Dendritic cell treated with granulocyte-macrophage colony-stimulating factor and Interleukin-4, amounts not matched to agents 40 ng/mL and 50 ng/mL, for 4 days (primary cell): ENCODE results near the gene MACROD2.

Experiments
- H3K27ac Mint-ChIP-seq: one replicate; pipeline ENCODE4 v1.8.0; 2022; ENCODE audit warnings: mild to moderate bottlenecking, mixed read lengths
- H3K27me3 Mint-ChIP-seq: one replicate; pipeline ENCODE4 v1.8.0; 2022; ENCODE audit warnings: mild to moderate bottlenecking, mixed read lengths
- H3K36me3 Mint-ChIP-seq: one replicate; pipeline ENCODE4 v1.8.0; 2022; ENCODE audit warnings: low read depth, mixed read lengths
- H3K4me1 Mint-ChIP-seq: one replicate; pipeline ENCODE4 v1.8.0; 2022; ENCODE audit warnings: low read depth, mixed read lengths
- H3K4me3 Mint-ChIP-seq: one replicate; pipeline ENCODE4 v1.8.0; 2022; ENCODE audit warnings: mild to moderate bottlenecking, moderate library complexity, mixed read lengths
- H3K9me3 Mint-ChIP-seq: one replicate; pipeline ENCODE4 v1.8.0; 2022; ENCODE audit warnings: mixed read lengths
- intact Hi-C: fragments of 100-400 bp; cut with micrococcal nuclease; formaldehyde crosslinking; loops from one replicate; pipeline ENCODE4 v1.15.0; 2022

Gene MACROD2

DNA sequence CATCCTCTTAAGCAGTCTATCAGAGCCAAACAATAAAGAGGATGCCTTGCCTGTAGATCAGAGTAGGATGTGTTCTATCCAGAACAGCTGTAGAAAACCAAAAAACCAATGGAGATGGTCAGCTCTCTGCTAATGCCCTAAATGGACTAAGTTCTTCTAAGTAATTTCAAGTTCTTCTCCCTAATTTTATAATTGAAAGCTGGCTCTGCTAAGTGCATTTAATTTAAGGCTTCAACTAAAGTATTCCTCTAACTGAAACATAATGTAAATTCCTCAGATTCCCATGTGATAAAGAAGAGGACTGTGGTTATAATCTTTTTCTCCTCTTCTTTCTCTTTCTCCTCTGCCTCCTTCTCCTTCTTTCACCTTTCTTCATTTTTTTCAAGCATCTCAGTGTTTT, 1868.4 kb downstream of the MACROD2 start:
- intact Hi-C loops = no loop called here
- no peak overlapping the region for H3K27ac Mint-ChIP-seq
- no peaks in the 10 kb centered on the region for H3K27me3 Mint-ChIP-seq
- H3K4me3 Mint-ChIP-seq = no peak overlapping the region
- no peaks in the 10 kb centered on the region for H3K4me1 Mint-ChIP-seq
- H3K9me3 Mint-ChIP-seq = peaks cover 5% of the 10 kb centered on the region
- H3K36me3 Mint-ChIP-seq = no peaks in the 10 kb centered on the region

DNA sequence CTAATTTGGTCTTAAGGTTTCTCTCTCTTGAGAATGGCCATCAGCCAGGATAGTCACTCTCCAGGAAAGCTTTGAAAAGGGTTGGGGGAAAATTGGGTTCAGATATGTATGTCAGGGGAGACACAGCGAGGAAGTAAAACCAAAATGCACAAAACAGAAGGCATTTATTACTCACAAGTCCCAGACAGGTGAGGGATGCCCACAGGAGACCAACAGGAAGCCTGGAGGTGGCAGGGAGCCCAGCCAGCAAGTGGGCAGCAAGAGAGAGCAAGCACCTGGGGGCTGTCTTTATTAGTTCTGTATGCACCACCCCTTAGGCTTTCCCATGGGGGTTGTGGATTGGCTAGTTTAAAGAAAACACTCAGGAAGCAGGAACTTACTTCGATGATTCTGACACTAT, 1870.2 kb downstream of the MACROD2 start:
- H3K4me3 Mint-ChIP-seq = no peak overlapping the region
- no peaks in the 10 kb centered on the region for H3K27me3 Mint-ChIP-seq
- peaks cover 5% of the 10 kb centered on the region for H3K9me3 Mint-ChIP-seq
- no peaks in the 10 kb centered on the region for H3K4me1 Mint-ChIP-seq
- intact Hi-C loops = no loop called here
- H3K27ac Mint-ChIP-seq = no peak overlapping the region
- H3K36me3 Mint-ChIP-seq = no peaks in the 10 kb centered on the region

DNA sequence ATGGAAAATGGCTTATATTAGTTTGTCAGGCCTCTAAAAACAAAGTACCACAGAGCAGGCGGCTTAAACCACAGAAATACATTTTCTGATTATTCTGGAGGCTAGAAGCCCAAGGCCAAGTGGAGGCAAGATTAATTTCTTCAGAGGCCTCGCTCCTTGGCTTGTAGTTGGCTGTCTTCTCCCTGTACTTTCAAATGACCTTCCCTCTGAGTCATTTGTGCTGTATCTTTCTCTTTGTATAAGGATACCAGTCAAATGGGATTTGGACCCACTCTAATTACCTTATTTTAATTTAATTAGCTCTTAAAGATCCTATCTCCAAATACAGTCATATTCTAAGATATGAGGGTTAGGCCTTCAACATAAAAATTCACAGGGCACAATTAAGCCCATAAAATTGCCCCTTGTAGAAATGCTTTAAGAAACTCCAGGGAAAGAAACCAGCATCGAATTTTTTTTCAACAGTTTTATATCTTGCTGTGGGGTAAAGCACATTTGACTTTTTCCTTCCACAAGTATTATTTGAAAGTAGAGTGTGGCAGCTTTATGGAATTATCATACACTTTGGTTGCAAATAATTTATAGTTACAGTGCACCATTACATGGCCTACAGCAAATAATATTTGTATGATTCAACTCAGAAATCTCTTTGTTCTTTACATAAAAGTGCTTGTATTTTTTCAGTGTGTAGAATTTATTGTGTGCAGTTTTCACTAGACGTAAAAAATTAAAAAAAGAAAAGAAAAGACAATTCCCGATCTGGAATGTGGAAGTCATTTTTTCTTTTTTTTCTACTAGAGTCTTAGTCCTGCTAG, 1871.8 kb downstream of the MACROD2 start:
- peaks cover 5% of the 10 kb centered on the region for H3K9me3 Mint-ChIP-seq
- H3K4me1 Mint-ChIP-seq = no peaks in the 10 kb centered on the region
- H3K27me3 Mint-ChIP-seq = no peaks in the 10 kb centered on the region
- no peak overlapping the region for H3K27ac Mint-ChIP-seq
- H3K4me3 Mint-ChIP-seq = no peak overlapping the region
- intact Hi-C loops = no loop called here
- H3K36me3 Mint-ChIP-seq = no peaks in the 10 kb centered on the region

DNA sequence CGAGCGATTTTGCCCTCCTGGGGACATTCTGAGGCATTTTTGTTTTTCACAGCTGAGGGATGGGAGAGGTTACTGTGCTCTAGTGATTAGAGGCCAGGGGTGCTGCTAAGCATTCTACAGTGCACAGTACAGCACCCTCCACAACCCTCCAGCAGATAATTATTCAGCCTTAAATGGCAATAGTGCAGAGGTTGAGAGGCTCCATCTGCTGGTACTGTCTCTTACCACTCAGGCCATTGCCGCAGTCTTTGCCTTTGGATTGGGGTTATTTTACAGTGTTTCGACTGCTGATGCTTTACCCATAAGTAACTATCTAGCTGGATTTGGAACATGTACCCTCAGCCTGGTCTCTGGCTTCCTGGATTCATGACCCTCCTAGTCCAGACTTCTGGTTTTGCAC, 1872.6 kb downstream of the MACROD2 start:
- Mint-ChIP-seq H3K4me3 (no peak overlapping the region), H3K27me3 (no peaks in the 10 kb centered on the region), H3K36me3 (no peaks in the 10 kb centered on the region), H3K4me1 (no peaks in the 10 kb centered on the region), H3K27ac (no peak overlapping the region), H3K9me3 (peaks cover 5% of the 10 kb centered on the region)
- intact Hi-C loops = no loop called here

DNA sequence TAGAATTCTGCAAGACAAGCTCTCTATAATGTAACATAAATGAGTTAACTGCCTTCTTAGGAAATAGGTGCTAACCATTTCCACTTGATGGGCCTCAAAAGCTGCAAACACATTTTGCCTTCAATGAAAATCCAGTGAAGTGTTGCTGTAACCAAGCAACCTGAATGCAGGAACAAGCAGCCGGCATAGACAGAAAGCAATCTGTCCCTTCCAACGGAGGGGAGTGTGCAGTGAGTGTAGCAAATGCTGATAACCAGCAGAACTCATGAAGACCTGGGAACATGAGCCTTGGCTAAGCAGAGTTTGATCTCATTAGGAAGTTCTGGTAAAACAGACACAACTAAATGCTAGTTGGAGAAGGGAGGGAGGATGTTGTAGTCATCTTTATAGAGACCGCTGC, 1880.1 kb downstream of the MACROD2 start:
- Mint-ChIP-seq H3K27ac (no peak overlapping the region), H3K36me3 (no peaks in the 10 kb centered on the region), H3K9me3 (peaks cover 19% of the 10 kb centered on the region), H3K27me3 (no peaks in the 10 kb centered on the region), H3K4me3 (no peak overlapping the region), H3K4me1 (no peaks in the 10 kb centered on the region)
- intact Hi-C loops = no loop called here

DNA sequence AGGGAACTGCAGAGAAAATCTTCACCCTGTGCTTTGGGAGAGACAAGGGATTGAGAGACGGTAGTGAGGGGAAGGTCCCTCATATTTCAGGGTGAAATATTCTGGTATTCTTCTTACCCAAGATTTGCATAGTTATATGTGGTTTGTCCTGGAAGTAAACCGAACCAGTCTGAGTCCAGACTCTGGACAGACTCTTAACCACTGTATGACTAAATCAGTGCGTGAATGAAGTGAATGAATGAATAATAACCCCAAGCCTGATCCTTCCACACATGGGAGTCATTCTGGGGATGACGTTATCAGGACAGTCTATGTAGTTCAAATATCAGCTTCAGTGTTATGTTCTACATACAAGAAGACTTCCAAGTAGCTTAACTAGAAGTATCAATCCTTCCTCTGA, 1887.2 kb downstream of the MACROD2 start:
- Mint-ChIP-seq H3K4me1 (no peaks in the 10 kb centered on the region), H3K27me3 (no peaks in the 10 kb centered on the region), H3K4me3 (no peak overlapping the region), H3K36me3 (no peaks in the 10 kb centered on the region), H3K27ac (no peak overlapping the region), H3K9me3 (peaks cover 30% of the 10 kb centered on the region)
- intact Hi-C loops = no loop called here

DNA sequence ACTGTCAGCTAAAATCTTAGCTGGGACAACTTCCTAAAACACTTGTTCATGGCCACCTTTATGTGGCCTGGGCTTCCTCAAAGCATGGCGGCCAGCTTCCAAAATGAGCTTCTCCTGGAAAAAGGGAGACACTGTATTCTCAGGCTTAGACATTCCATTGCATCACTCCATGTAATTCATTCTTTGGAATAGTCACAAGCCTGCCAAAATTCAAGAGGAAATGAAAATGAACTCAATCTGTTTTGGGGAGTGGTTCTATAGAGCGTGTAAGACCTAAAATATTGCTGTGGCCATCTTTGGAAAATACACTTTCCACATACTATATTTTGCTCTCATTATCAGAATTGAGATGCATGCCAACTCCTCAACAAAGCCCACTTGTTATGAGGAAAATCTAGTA, 1890.9 kb downstream of the MACROD2 start:
- H3K27ac Mint-ChIP-seq = no peak overlapping the region
- intact Hi-C loops = no loop called here
- peaks cover 6% of the 10 kb centered on the region for H3K4me1 Mint-ChIP-seq
- H3K4me3 Mint-ChIP-seq = no peak overlapping the region
- no peaks in the 10 kb centered on the region for H3K27me3 Mint-ChIP-seq
- H3K9me3 Mint-ChIP-seq = peaks cover 32% of the 10 kb centered on the region
- H3K36me3 Mint-ChIP-seq = no peaks in the 10 kb centered on the region

DNA sequence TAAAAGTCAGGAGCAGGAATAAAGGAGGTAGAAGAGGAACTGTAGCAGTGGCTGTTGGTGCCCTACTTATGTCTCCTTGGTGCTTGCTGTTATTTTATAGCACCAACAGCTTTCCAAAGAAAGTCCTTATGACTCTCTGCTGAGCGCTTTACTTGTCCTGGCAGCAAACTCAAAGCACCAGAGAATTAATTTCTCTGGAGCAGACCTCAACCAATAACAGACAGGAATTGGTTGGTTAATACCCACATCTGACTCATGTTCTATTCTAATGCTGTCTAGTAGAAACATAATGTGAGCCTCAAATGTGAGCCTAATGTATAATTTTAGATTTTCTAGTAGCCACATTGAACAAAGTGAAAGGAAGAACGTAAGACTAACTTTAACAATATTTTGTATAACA, 1892.1 kb downstream of the MACROD2 start:
- H3K36me3 Mint-ChIP-seq = no peaks in the 10 kb centered on the region
- H3K27me3 Mint-ChIP-seq = no peaks in the 10 kb centered on the region
- H3K27ac Mint-ChIP-seq = no peak overlapping the region
- intact Hi-C loops = no loop called here
- H3K4me1 Mint-ChIP-seq = peaks cover 7% of the 10 kb centered on the region
- H3K4me3 Mint-ChIP-seq = no peak overlapping the region
- H3K9me3 Mint-ChIP-seq = peaks cover 36% of the 10 kb centered on the region

DNA sequence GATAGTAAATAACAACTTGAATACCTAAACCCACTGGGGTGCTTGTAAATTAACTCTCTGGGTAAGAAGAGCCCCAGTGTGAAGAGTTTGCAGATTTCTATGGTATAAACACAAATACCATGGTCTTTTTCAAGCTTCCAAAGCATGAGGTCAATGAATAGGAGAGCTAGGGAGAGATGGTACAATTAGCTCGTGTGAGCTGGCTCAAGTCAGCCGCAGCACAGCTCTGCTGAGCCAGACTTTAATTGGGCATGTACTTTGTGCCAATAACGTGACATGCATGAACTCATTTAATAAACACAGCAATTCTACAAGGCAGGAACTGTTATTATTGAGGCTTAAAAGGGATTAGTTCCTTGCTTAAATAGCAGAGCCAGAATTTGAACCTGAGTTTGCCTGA, 1893.7 kb downstream of the MACROD2 start:
- Mint-ChIP-seq H3K27ac (no peak overlapping the region), H3K4me3 (no peak overlapping the region), H3K27me3 (no peaks in the 10 kb centered on the region), H3K9me3 (peaks cover 34% of the 10 kb centered on the region), H3K4me1 (peaks cover 7% of the 10 kb centered on the region), H3K36me3 (no peaks in the 10 kb centered on the region)
- intact Hi-C loops = no loop called here

DNA sequence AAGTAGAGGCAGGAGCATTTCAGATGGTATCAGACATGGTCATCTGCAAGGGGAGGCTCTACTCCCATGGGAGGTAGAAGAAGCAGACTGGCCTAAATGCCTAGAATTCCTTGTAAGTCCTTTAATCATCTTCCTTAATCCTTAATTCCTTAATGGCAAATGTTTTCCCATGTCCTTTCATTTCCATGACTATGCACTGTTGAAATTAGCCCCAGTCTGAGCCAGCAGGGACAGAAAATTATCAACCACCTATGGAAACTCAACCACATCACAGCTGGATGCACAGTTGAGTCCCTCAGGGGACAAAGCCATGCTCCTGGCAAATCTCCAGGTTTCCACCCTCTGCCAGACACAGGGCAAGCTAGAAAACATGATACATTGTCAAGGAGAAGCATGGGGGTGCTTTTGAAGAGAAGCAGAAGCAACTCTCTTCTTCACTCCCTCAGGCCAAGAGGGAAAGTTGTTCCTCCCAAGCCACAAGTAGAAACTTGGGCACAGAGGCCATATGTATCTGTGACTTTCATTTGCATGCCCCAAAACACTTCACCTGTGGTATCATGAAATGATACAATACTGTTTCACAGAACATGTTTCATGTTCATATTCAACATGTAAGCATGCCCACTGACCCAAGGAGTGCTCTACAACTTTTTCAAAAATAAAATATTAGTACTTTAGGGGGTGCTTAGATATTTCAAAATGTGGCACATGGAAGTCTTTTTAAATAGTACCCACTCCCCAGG, 1894.4 kb downstream of the MACROD2 start:
- Mint-ChIP-seq H3K27ac (no peak overlapping the region), H3K4me3 (no peak overlapping the region), H3K36me3 (no peaks in the 10 kb centered on the region), H3K27me3 (no peaks in the 10 kb centered on the region), H3K9me3 (peaks cover 28% of the 10 kb centered on the region), H3K4me1 (peaks cover 7% of the 10 kb centered on the region)
- intact Hi-C loops = no loop called here

DNA sequence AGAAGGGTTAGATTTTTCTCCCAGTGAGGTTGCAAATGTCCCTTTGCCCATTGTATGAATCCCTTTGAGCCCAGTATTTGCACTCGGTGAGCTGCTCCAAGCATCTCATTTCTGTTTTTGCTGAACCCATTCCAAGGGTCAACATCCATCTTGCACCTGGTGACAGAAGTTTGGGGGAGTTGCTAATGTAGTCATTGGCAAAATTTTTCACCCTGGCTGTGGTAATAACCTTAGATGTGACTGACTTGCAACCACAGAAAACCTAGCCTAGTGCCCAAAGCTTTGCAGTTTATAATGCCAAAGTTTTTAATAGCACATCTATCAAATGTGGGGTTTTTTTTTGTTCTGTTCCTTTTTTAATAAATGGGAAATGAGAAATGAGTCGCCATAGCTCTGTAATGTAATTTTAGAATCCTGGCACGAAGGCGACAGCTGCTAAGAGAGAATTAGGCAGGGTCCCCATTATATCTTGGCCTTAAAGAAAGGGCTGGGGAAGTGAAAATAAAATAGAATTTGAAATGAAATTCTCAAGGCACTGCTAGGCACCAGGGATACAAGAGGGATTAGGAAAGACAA, 1895.2 kb downstream of the MACROD2 start:
- H3K27me3 Mint-ChIP-seq = peaks cover 3% of the 10 kb centered on the region
- intact Hi-C loops = no loop called here
- H3K36me3 Mint-ChIP-seq = no peaks in the 10 kb centered on the region
- no peak overlapping the region for H3K4me3 Mint-ChIP-seq
- H3K27ac Mint-ChIP-seq = no peak overlapping the region
- H3K4me1 Mint-ChIP-seq = peaks cover 7% of the 10 kb centered on the region
- peaks cover 28% of the 10 kb centered on the region for H3K9me3 Mint-ChIP-seq

DNA sequence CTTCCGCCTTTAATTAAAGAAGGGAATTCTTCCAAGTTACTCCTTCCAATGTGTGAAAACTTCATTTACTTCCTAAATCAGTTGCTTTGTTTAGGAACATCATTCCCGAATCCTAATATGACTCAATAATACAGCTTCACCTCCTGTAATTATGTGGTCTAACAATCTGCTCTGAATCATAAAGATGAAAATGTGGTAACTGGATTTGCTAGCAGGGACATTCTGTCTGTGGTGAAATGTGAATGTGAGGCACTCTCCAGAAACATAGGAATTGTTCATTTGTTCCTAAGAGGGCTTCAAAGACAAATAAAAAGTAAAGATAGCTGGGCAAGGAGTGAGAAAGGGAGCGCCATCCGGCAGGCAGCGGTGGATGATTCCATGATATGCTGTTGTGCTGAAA, 1899.8 kb downstream of the MACROD2 start:
- H3K9me3 Mint-ChIP-seq = peaks cover 12% of the 10 kb centered on the region
- no peak overlapping the region for H3K4me3 Mint-ChIP-seq
- peaks cover 7% of the 10 kb centered on the region for H3K4me1 Mint-ChIP-seq
- peaks cover 6% of the 10 kb centered on the region for H3K27me3 Mint-ChIP-seq
- intact Hi-C loops = no loop called here
- H3K27ac Mint-ChIP-seq = no peak overlapping the region
- H3K36me3 Mint-ChIP-seq = no peaks in the 10 kb centered on the region

DNA sequence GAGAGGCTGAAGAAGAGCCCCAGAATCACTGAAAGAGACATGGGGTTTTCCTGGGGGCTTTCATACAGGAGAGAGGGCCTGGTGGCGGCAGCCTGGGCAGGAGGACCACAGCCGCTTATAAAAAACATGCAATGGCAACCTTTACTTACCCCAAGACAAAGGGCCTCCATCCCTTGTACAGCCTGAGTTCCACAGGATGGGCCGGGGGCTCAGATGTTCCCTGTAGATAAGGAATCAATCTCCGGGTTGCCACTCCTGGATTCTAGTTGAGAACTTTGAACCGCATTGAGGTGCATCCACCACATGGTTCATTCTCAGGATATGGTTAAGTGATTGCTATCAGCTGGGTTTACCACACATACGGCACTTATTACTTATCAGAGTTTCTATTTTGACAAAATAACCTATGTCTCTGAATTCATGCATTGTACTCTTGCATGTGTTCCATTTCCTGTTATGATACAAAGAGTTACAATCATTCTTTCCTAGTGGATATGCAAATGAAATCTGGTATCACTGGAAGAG, 1900.3 kb downstream of the MACROD2 start:
- Mint-ChIP-seq H3K9me3 (peaks cover 10% of the 10 kb centered on the region), H3K36me3 (no peaks in the 10 kb centered on the region), H3K27me3 (peaks cover 6% of the 10 kb centered on the region), H3K4me1 (peaks cover 7% of the 10 kb centered on the region), H3K27ac (no peak overlapping the region), H3K4me3 (no peak overlapping the region)
- intact Hi-C loops = no loop called here

DNA sequence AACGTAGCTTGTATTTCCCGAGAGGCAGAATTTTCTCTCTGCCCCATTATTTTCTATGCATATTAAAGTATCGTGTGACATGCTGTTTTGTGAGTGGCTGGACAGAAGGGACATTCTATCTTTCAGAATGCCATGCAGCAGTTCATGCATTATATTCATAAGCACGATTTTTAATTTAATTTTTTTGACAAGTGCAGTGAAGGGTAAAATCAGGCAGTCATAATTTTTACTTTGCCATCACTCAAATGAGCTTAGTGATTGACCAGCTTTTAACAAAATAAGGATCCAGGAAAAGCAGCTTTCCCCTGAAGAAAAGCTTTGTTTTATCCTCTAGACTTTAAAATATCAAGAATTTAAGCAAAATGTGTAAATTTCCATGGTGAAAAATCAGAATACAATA, 1904.7 kb downstream of the MACROD2 start:
- peaks cover 6% of the 10 kb centered on the region for H3K27me3 Mint-ChIP-seq
- intact Hi-C loops = no loop called here
- H3K36me3 Mint-ChIP-seq = no peaks in the 10 kb centered on the region
- no peak overlapping the region for H3K27ac Mint-ChIP-seq
- H3K9me3 Mint-ChIP-seq = peaks cover 12% of the 10 kb centered on the region
- no peak overlapping the region for H3K4me3 Mint-ChIP-seq
- H3K4me1 Mint-ChIP-seq = no peaks in the 10 kb centered on the region
